ENCODE data around the gene FAM110D.

The FAM110D gene

GRCh38 chr1:26124418-26125331, 34.2 kb upstream of the FAM110D start:
- no peaks in the 10 kb centered on the region for H3K9me2 ChIP-seq (replicated peaks; ENCODE audit: low read depth, low read length)
- H3F3A ChIP-seq (ENCODE audit: low read depth): peaks cover 37% of the 10 kb centered on the region
- H2AFZ ChIP-seq (ENCODE audit: low read length): no peak overlapping the region
- H3K9ac ChIP-seq (ENCODE audit: low read depth, low read length, poor library complexity, severe bottlenecking): peak overlapping the region; percentile 96
- peaks cover 86% of the 10 kb centered on the region for H3K4me1 ChIP-seq (ENCODE audit: insufficient read depth, low read length, poor library complexity, severe bottlenecking)
- no peak for TF ChIP-seq EZH2phosphoT487 (IDR thresholded peaks at IDR 0.05; ENCODE audit: borderline replicate concordance)
- no peak for TF ChIP-seq CTCF (conservative IDR thresholded peaks at IDR 0.05; ENCODE audit: low read length)
- no peaks in the 10 kb centered on the region for H4K20me1 ChIP-seq (ENCODE audit: insufficient read depth, low read length, poor library complexity, severe bottlenecking)
- no peaks in the 10 kb centered on the region for H3K9me3 ChIP-seq (ENCODE audit: insufficient read depth, low read depth, low read length)
- peak overlapping the region; percentile 80 for H3K4me3 ChIP-seq (ENCODE audit: low read length, poor library complexity, severe bottlenecking)
- peak overlapping the region; percentile 99 for H3K4me2 ChIP-seq (ENCODE audit: low read depth, low read length, poor library complexity, severe bottlenecking)
- H3K27me3 ChIP-seq (ENCODE audit: insufficient read depth, low read length, poor library complexity, severe bottlenecking): no peaks in the 10 kb centered on the region
- peaks cover 55% of the 10 kb centered on the region for H3K79me2 ChIP-seq (ENCODE audit: insufficient read depth, low read length)
- H3K36me3 ChIP-seq (ENCODE audit: insufficient read depth, low read length): peaks cover 9% of the 10 kb centered on the region; the same call in 1 of the 2 replicates

DNA sequence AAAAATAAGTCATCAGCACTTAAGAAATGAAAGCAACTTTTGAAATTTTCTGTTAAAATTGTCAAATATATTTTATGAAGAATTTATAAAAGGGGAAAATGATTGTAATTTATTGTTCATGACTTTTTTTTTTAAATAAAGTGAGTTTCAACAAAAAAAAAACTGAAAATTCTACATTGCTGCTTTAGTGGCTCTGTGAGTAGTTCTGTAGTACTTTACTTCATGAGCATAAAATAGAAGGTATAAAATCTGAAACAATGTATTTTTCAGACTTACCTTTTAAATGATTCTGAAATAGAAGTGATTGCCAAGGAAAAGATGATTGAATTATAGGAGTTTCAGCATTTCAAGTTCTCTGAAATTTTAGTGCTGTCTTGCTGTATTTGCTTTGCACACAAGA, 33.5 kb upstream of the FAM110D start:
- H3K4me1 ChIP-seq (ENCODE audit: insufficient read depth, low read length, poor library complexity, severe bottlenecking): peaks cover 81% of the 10 kb centered on the region
- H2AFZ ChIP-seq (ENCODE audit: low read length): no peak overlapping the region
- peaks cover 48% of the 10 kb centered on the region for H3K79me2 ChIP-seq (ENCODE audit: insufficient read depth, low read length)
- peak overlapping the region; percentile 96 for H3K9ac ChIP-seq (ENCODE audit: low read depth, low read length, poor library complexity, severe bottlenecking)
- no peaks in the 10 kb centered on the region for H3K27me3 ChIP-seq (ENCODE audit: insufficient read depth, low read length, poor library complexity, severe bottlenecking)
- H3K9me3 ChIP-seq (ENCODE audit: insufficient read depth, low read depth, low read length): no peaks in the 10 kb centered on the region
- H4K20me1 ChIP-seq (ENCODE audit: insufficient read depth, low read length, poor library complexity, severe bottlenecking): no peaks in the 10 kb centered on the region
- TF ChIP-seq CTCF (conservative IDR thresholded peaks at IDR 0.05; ENCODE audit: low read length): no peak
- TF ChIP-seq EZH2phosphoT487 (IDR thresholded peaks at IDR 0.05; ENCODE audit: borderline replicate concordance): no peak
- H3K4me3 ChIP-seq (ENCODE audit: low read length, poor library complexity, severe bottlenecking): peak overlapping the region; percentile 80
- peak overlapping the region; percentile 99 for H3K4me2 ChIP-seq (ENCODE audit: low read depth, low read length, poor library complexity, severe bottlenecking)
- peaks cover 9% of the 10 kb centered on the region; the same call in 1 of the 2 replicates for H3K36me3 ChIP-seq (ENCODE audit: insufficient read depth, low read length)
- H3F3A ChIP-seq (ENCODE audit: low read depth): peaks cover 31% of the 10 kb centered on the region
- H3K9me2 ChIP-seq (replicated peaks; ENCODE audit: low read depth, low read length): no peaks in the 10 kb centered on the region

DNA sequence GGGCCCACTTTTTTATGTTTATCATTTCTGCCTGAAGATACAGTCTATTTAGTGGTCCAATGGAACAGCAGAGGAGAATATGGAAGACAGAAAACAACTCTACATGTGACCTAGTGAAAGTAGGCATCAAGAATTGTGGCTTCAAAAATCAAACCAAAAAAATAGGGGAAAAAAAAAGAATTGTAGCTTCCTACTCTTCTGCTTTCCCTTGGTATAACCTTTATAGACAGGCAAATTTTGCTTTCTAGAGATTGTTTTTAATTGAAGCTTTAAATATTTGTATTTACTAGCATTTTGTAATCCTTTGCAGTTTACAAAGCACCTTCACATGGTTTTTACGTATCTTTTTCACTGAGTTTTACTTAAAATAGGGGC, 32.9 kb upstream of the FAM110D start:
- Histone ChIP-seq H3K4me2 (ENCODE audit: low read depth, low read length, poor library complexity, severe bottlenecking) (peak overlapping the region; percentile 99), H3F3A (ENCODE audit: low read depth) (peaks cover 31% of the 10 kb centered on the region), H3K9me3 (ENCODE audit: insufficient read depth, low read depth, low read length) (no peaks in the 10 kb centered on the region), H3K79me2 (ENCODE audit: insufficient read depth, low read length) (peaks cover 48% of the 10 kb centered on the region), H3K9me2 (replicated peaks; ENCODE audit: low read depth, low read length) (no peaks in the 10 kb centered on the region), H4K20me1 (ENCODE audit: insufficient read depth, low read length, poor library complexity, severe bottlenecking) (no peaks in the 10 kb centered on the region), H3K36me3 (ENCODE audit: insufficient read depth, low read length) (peaks cover 9% of the 10 kb centered on the region; the same call in 1 of the 2 replicates), H3K9ac (ENCODE audit: low read depth, low read length, poor library complexity, severe bottlenecking) (peak overlapping the region; percentile 96), H3K4me3 (ENCODE audit: low read length, poor library complexity, severe bottlenecking) (peak overlapping the region; percentile 80), H3K27me3 (ENCODE audit: insufficient read depth, low read length, poor library complexity, severe bottlenecking) (no peaks in the 10 kb centered on the region), H2AFZ (ENCODE audit: low read length) (no peak overlapping the region), H3K4me1 (ENCODE audit: insufficient read depth, low read length, poor library complexity, severe bottlenecking) (peaks cover 86% of the 10 kb centered on the region)
- TF ChIP-seq EZH2phosphoT487 (IDR thresholded peaks at IDR 0.05; ENCODE audit: borderline replicate concordance): no peak
- no peak for TF ChIP-seq CTCF (conservative IDR thresholded peaks at IDR 0.05; ENCODE audit: low read length)

All from Loucy (cell line).